GM23338 (cell line): ENCODE data around the gene ZNF580. TPM values are rescaled to one million over a fixed set of nuclear protein-coding genes. Genes with fewer than 3 reads are reported as not detected.

Source experiments
- ATAC-seq: fragments of 200-7000 bp; cut with Tn5 transposase; 3 replicates; pipeline ENCODE4 v1.9.1; 2020
- DNase-seq: peaks from one replicate; pipeline ENCODE4 v3.0.0-alpha.2; 2015; ENCODE audit warnings: low spot score
- H2AFZ ChIP-seq: fragments of 200-600 bp; sonication (generic); 2 replicates; pipeline ENCODE4 v1.8.0; 2016; ENCODE audit warnings: antibody characterized with exemption, mild to moderate bottlenecking, moderate library complexity
- H3F3A ChIP-seq: fragments of 200-600 bp; sonication (generic); replicated peaks from 2 replicates; pipeline ENCODE4 v1.8.0; 2017; ENCODE audit warnings: antibody characterized with exemption, mixed run types, low read depth
- H3K27ac ChIP-seq: fragments of 200-600 bp; sonication (generic); 2 replicates; pipeline ENCODE4 v1.6.1; 2016; ENCODE audit warnings: low read depth
- H3K27me3 ChIP-seq: fragments of 200-600 bp; sonication (generic); 2 replicates; pipeline ENCODE4 v1.8.0; 2016; ENCODE audit warnings: mild to moderate bottlenecking, mixed run types, moderate library complexity; ENCODE audit not compliant: insufficient read depth
- H3K36me3 ChIP-seq: fragments of 200-600 bp; sonication (generic); 2 replicates; pipeline ENCODE4 v1.8.0; 2016; ENCODE audit warnings: mild to moderate bottlenecking; ENCODE audit not compliant: insufficient read depth
- H3K4me1 ChIP-seq: fragments of 200-600 bp; sonication (generic); 2 replicates; pipeline ENCODE4 v1.8.0; 2016; ENCODE audit warnings: mild to moderate bottlenecking, moderate library complexity; ENCODE audit not compliant: insufficient read depth
- H3K4me2 ChIP-seq: fragments of 200-600 bp; sonication (generic); 2 replicates; pipeline ENCODE4 v1.7.1; 2017; ENCODE audit warnings: mixed run types
- H3K4me3 ChIP-seq: fragments of 200-600 bp; sonication (generic); 2 replicates; pipeline ENCODE4 v1.6.1; 2016; ENCODE audit warnings: mixed run types
- H3K79me2 ChIP-seq: fragments of 200-600 bp; sonication (generic); replicated peaks from 2 replicates; pipeline ENCODE4 v1.8.0; 2017; ENCODE audit warnings: mild to moderate bottlenecking; ENCODE audit not compliant: insufficient read depth
- H3K9me2 ChIP-seq: fragments of 200-600 bp; sonication (generic); 2 replicates; pipeline ENCODE4 v1.8.0; 2017; ENCODE audit not compliant: insufficient read depth
- H4K20me1 ChIP-seq: fragments of 200-600 bp; sonication (generic); replicated peaks from 2 replicates; pipeline ENCODE4 v1.8.0; 2017; ENCODE audit warnings: mild to moderate bottlenecking; ENCODE audit not compliant: insufficient read depth
- H3K27ac Mint-ChIP-seq: 2 replicates; pipeline ENCODE4 v1.8.0; 2020; ENCODE audit warnings: inconsistent platforms, mild to moderate bottlenecking, moderate library complexity, mixed read lengths
- H3K27me3 Mint-ChIP-seq: 3 replicates; pipeline ENCODE4 v1.8.0; 2022; ENCODE audit warnings: low read depth, mild to moderate bottlenecking, moderate library complexity, mixed read lengths, inconsistent platforms; ENCODE audit not compliant: insufficient read depth, poor library complexity
- H3K36me3 Mint-ChIP-seq: 3 replicates; pipeline ENCODE4 v1.8.0; 2021; ENCODE audit warnings: low read depth, mild to moderate bottlenecking, inconsistent platforms, moderate library complexity, mixed read lengths
- H3K4me1 Mint-ChIP-seq: 3 replicates; pipeline ENCODE4 v1.8.0; 2020; ENCODE audit warnings: mild to moderate bottlenecking, inconsistent platforms, mixed read lengths
- H3K4me3 Mint-ChIP-seq: 3 replicates; pipeline ENCODE4 v1.8.0; 2021; ENCODE audit warnings: moderate library complexity, mild to moderate bottlenecking, inconsistent platforms, mixed read lengths
- H3K9me3 Mint-ChIP-seq: 3 replicates; pipeline ENCODE4 v1.8.0; 2020; ENCODE audit warnings: moderate library complexity, mild to moderate bottlenecking, inconsistent platforms, mixed read lengths
- CREB1 ChIP-seq: fragments of 250-450 bp; sonication (Bioruptor Pico); IDR thresholded peaks from 2 replicates; pipeline ENCODE4 v1.5.0; 2020; ENCODE audit warnings: low read depth, mild to moderate bottlenecking, moderate library complexity
- CTCF ChIP-seq, 2 experiments: fragments of 200-600 bp in 1 of 2; sonication (generic) in 1 of 2; conservative IDR thresholded peaks; 2 replicates each; pipeline versions ENCODE4 v1.5.1 to v1.6.1; 2016 to 2017; ENCODE audit warnings: antibody characterized with exemption in 2 of 2, low read depth in 2 of 2, mild to moderate bottlenecking in 2 of 2, moderate library complexity in 1 of 2
- EZH2 ChIP-seq: fragments of 200-600 bp; sonication (generic); IDR thresholded peaks from one replicate; pipeline ENCODE4 v1.8.0; 2017; ENCODE audit warnings: antibody characterized with exemption, mild to moderate bottlenecking, low read depth; ENCODE audit not compliant: unreplicated experiment
- EZH2phosphoT487 ChIP-seq: fragments of 200-600 bp; sonication (generic); IDR thresholded peaks from one replicate; pipeline ENCODE4 v1.8.1; 2018; ENCODE audit warnings: antibody characterized with exemption; ENCODE audit not compliant: unreplicated experiment
- JUNB ChIP-seq: IDR thresholded peaks from one replicate; pipeline ENCODE4 v1.6.1; 2016; ENCODE audit warnings: antibody characterized with exemption; ENCODE audit not compliant: unreplicated experiment
- NANOG ChIP-seq: IDR thresholded peaks from 2 replicates; pipeline ENCODE4 v1.6.1; 2016; ENCODE audit warnings: antibody characterized with exemption, borderline replicate concordance
- POLR2AphosphoS5 ChIP-seq: IDR thresholded peaks from 2 replicates; pipeline ENCODE4 v1.6.1; 2016; ENCODE audit warnings: antibody characterized with exemption, low read depth
- STAT1 ChIP-seq: IDR thresholded peaks from one replicate; pipeline ENCODE4 v1.6.1; 2016; ENCODE audit warnings: antibody characterized with exemption; ENCODE audit not compliant: unreplicated experiment
- ZNF331 ChIP-seq: fragments of 250-450 bp; sonication (Bioruptor Pico); IDR thresholded peaks from 2 replicates; pipeline ENCODE4 v1.5.0; 2020; ENCODE audit warnings: low read depth, mild to moderate bottlenecking, moderate library complexity
- polyA plus RNA-seq: library from polyadenylated mRNA; unstranded; fragments of >200 nt; fragmentation: Nextera tagmentation; extraction: Ambion mirVana; gene quantifications from 2 replicates; pipeline ENCODE4 v1.2.1, GENCODE V29; 2016
- total RNA-seq: library from RNA; depleted of rRNA; stranded (reverse); fragments of >200 nt; shearing (Covaris generic); gene quantifications from 2 replicates; pipeline ENCODE4 v1.2.3, GENCODE V29; 2014
- TF ChIP-seq, protein P1 (sequence below): IDR thresholded peaks from one replicate; pipeline ENCODE4 v1.6.1; 2018; ENCODE audit warnings: antibody characterized with exemption; ENCODE audit not compliant: unreplicated experiment

ZNF580 gene
- total and polyA plus RNA-seq, 2 experiments from 2014 or later: 18.7 to 23.6 TPM

- Mint-ChIP-seq H3K4me1 (peaks cover 34% of the 10 kb centered on the region), H3K9me3 (no peaks in the 10 kb centered on the region; the same call in 2 of the 3 replicates), H3K4me3 (peak within 1 kb of the TSS; percentile 84), H3K27me3 (peaks cover 42% of the 10 kb centered on the region), H3K36me3 (peaks cover 41% of the 10 kb centered on the region), H3K27ac (no peak within 1 kb of the TSS)
- Histone ChIP-seq H3K9me2 (no peaks in the 10 kb centered on the region), H3K4me1 (no peaks in the 10 kb centered on the region; the same call in 1 of the 2 replicates), H3K27me3 (no peaks in the 10 kb centered on the region), H3F3A (peaks cover 15% of the 10 kb centered on the region; the same call in 1 of the 2 replicates), H2AFZ (peak within 1 kb of the TSS; percentile 84; the same call in 1 of the 2 replicates), H3K27ac (peak within 1 kb of the TSS; percentile 59; the same call in 1 of the 2 replicates), H3K79me2 (peaks cover 36% of the 10 kb centered on the region), H4K20me1 (no peaks in the 10 kb centered on the region), H3K4me3 (peak within 1 kb of the TSS; percentile 65), H3K36me3 (no peaks in the 10 kb centered on the region), H3K4me2 (peak within 1 kb of the TSS; percentile 87)
- TF ChIP-seq NANOG (no peak), STAT1 (no peak), CREB1 (0 out of 2 replicates have a peak, but pooled peaks have one; percentile 19), JUNB (peak; percentile 99), POLR2AphosphoS5 (peak; percentile 6; the same call in 1 of the 2 replicates)
- ATAC-seq (peak; percentile 49), DNase-seq (peak; percentile 96)
Measured at GRCh38 chr19:55647732-55648584, 7.2 kb downstream of the ZNF580 start, which contains the start of gene CCDC106. Gene CCDC106, plus strand, starts transcription at chr19:55648212. Its CDS starts 835 bp downstream, at chr19:55649047.

- peaks cover 39% of the 10 kb centered on the region for H3K36me3 Mint-ChIP-seq
- Histone ChIP-seq H3K27ac (no peak overlapping the region), H3K4me1 (no peaks in the 10 kb centered on the region; the same call in 1 of the 2 replicates), H3K4me2 (peak overlapping the region; percentile 87), H3K36me3 (no peaks in the 10 kb centered on the region), H3K27me3 (no peaks in the 10 kb centered on the region), H3K79me2 (peaks cover 32% of the 10 kb centered on the region), H3F3A (peaks cover 15% of the 10 kb centered on the region; the same call in 1 of the 2 replicates), H3K9me2 (no peaks in the 10 kb centered on the region), H4K20me1 (no peaks in the 10 kb centered on the region), H2AFZ (no peak overlapping the region), H3K4me3 (peak overlapping the region; percentile 65)
- peak overlapping the region; percentile 73 for H3K4me3 Mint-ChIP-seq
- H3K4me1 Mint-ChIP-seq: peaks cover 30% of the 10 kb centered on the region
- H3K27me3 Mint-ChIP-seq: peaks cover 45% of the 10 kb centered on the region
- ATAC-seq: peak; percentile 12
- TF ChIP-seq CTCF (conservative IDR thresholded peaks at IDR 0.05; ENCODE audit: low read depth in 2 of 2) (no peak), EZH2 (no peak), JUNB (no peak), ZNF331 (CRISPR knock-in tag) (no peak), CREB1 (no peak), EZH2phosphoT487 (no peak)
- TF ChIP-seq, protein P1, sequence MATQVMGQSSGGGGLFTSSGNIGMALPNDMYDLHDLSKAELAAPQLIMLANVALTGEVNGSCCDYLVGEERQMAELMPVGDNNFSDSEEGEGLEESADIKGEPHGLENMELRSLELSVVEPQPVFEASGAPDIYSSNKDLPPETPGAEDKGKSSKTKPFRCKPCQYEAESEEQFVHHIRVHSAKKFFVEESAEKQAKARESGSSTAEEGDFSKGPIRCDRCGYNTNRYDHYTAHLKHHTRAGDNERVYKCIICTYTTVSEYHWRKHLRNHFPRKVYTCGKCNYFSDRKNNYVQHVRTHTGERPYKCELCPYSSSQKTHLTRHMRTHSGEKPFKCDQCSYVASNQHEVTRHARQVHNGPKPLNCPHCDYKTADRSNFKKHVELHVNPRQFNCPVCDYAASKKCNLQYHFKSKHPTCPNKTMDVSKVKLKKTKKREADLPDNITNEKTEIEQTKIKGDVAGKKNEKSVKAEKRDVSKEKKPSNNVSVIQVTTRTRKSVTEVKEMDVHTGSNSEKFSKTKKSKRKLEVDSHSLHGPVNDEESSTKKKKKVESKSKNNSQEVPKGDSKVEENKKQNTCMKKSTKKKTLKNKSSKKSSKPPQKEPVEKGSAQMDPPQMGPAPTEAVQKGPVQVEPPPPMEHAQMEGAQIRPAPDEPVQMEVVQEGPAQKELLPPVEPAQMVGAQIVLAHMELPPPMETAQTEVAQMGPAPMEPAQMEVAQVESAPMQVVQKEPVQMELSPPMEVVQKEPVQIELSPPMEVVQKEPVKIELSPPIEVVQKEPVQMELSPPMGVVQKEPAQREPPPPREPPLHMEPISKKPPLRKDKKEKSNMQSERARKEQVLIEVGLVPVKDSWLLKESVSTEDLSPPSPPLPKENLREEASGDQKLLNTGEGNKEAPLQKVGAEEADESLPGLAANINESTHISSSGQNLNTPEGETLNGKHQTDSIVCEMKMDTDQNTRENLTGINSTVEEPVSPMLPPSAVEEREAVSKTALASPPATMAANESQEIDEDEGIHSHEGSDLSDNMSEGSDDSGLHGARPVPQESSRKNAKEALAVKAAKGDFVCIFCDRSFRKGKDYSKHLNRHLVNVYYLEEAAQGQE: no peak
- DNase-seq: peak; percentile 48
- no peak overlapping the region for H3K27ac Mint-ChIP-seq
- no peaks in the 10 kb centered on the region for H3K9me3 Mint-ChIP-seq
Measured at GRCh38 chr19:55648585-55649267, 7.9 kb downstream of the ZNF580 start.
